Smooth muscle cell (in vitro differentiated cells): ENCODE results near the gene MECR. TPM values are rescaled to one million over a fixed set of nuclear protein-coding genes. Genes with fewer than 3 reads are reported as not detected.
A peak's percentile ranks its signal among the peaks of the same experiment; 100 is the strongest.

Source experiments
- DNase-seq: peaks from one replicate; lab custom pipeline; 2025; ENCODE audit not compliant: unreplicated experiment; lab: John Stamatoyannopoulos, UW
- H2AFZ ChIP-seq: fragments of 200-600 bp; sonication (generic); 2 replicates; pipeline ENCODE4 v1.6.0; 2016; ENCODE audit warnings: antibody characterized with exemption, low read depth, mild to moderate bottlenecking
- H3F3A ChIP-seq: fragments of 200-600 bp; sonication (generic); 2 replicates; pipeline ENCODE4 v1.6.0; 2017; ENCODE audit warnings: antibody characterized with exemption, low read depth
- H3K27ac ChIP-seq: fragments of 200-600 bp; sonication (generic); 2 replicates; pipeline ENCODE4 v1.5.1; 2016; ENCODE audit warnings: low read depth, mild to moderate bottlenecking
- H3K27me3 ChIP-seq: fragments of 200-600 bp; sonication (generic); 2 replicates; pipeline ENCODE4 v1.6.1; 2016; ENCODE audit warnings: low read depth, mild to moderate bottlenecking
- H3K36me3 ChIP-seq: fragments of 200-600 bp; sonication (generic); 2 replicates; pipeline ENCODE4 v1.5.1; 2016; ENCODE audit warnings: low read depth
- H3K4me1 ChIP-seq: fragments of 200-600 bp; sonication (generic); 2 replicates; pipeline ENCODE4 v1.5.1; 2016; ENCODE audit warnings: low read depth
- H3K4me2 ChIP-seq: fragments of 200-600 bp; sonication (generic); 2 replicates; pipeline ENCODE4 v1.6.0; 2016; ENCODE audit warnings: mild to moderate bottlenecking
- H3K4me3 ChIP-seq: fragments of 200-600 bp; sonication (generic); 2 replicates; pipeline ENCODE4 v1.5.1; 2016; ENCODE audit warnings: mild to moderate bottlenecking
- H3K79me2 ChIP-seq: fragments of 200-600 bp; sonication (generic); 2 replicates; pipeline ENCODE4 v1.6.0; 2016; ENCODE audit warnings: low read depth, mild to moderate bottlenecking
- H3K9ac ChIP-seq: fragments of 200-600 bp; sonication (generic); 2 replicates; pipeline ENCODE4 v1.6.0; 2016; ENCODE audit warnings: low read depth
- H3K9me3 ChIP-seq: fragments of 200-600 bp; sonication (generic); replicated peaks from 2 replicates; pipeline ENCODE4 v1.5.1; 2016; ENCODE audit warnings: low read depth
- H4K20me1 ChIP-seq: fragments of 200-600 bp; sonication (generic); 2 replicates; pipeline ENCODE4 v1.6.0; 2016; ENCODE audit warnings: low read depth
- WGBS: methylation state at CpG from one replicate; pipeline ENCODE4 v1.1.7; 2016; ENCODE audit warnings: low lambda C conversion rate; 5-methylcytosine and 5-hydroxymethylcytosine counted together
- polyA plus RNA-seq: library from polyadenylated mRNA; unstranded; fragments of >200 nt; fragmentation: Nextera tagmentation; extraction: Ambion mirVana; gene quantifications from 2 replicates; pipeline ENCODE4 v1.2.1, GENCODE V29; 2016
- total RNA-seq: library from RNA; depleted of rRNA; stranded (reverse); fragments of >200 nt; gene quantifications from 2 replicates; pipeline ENCODE4 v1.2.3, GENCODE V29; 2014
- TF ChIP-seq, protein P1 (sequence below): fragments of 200-600 bp; sonication (generic); IDR thresholded peaks from 2 replicates; pipeline ENCODE4 v1.5.1; 2017; ENCODE audit warnings: borderline replicate concordance, mild to moderate bottlenecking, antibody characterized with exemption; ENCODE audit not compliant: insufficient read depth, poor library complexity, severe bottlenecking

The MECR gene
- total and polyA plus RNA-seq, 2 experiments from 2014 or later, result 11.6 to 43.8 TPM

DNA sequence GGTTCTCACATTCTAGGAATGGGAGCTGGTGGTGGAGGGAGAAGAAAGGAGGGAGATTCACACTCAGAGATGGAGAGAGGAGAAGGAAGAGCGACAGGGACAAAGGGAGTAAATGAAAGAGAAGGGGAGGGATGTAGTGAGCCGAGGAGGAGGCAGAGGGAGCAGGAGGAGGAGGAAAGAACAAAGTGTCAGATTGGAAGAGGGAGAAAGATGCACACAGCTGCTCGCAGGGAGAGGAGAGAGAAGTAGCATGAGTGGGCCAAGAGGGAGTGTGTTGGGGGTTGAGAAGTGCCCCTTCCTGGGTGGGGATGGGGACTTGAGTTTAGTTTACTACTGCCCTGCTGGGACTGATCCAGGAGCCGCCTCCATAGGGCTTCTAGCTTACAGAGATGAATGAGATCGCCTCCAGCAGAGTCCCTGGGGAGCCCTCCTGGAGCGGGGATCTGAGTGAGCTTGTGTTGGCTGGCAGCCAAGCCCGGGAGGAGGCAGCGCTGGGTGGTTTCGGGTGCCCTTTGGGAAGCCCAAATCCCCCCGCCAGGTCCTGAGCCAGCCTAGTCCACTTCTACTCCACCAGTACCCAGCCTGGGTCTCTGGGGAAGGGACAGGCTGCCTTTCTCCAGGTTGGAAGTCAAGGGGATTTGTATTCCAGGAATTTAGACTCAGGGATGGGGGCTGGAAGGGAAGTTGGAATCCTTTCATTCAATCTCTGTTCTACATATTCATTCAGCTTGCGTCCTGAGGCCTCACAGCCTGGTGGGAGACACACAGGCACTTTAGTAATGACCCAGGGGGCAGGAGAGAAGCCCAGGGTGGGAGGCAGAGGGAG is 26.5 kb upstream of the MECR start:
- no peak for DNase-seq
- Histone ChIP-seq H3K4me2 (peak overlapping the region; percentile 72), H3K9me3 (no peaks in the 10 kb centered on the region), H3K36me3 (no peaks in the 10 kb centered on the region), H3F3A (no peaks in the 10 kb centered on the region), H3K4me1 (peaks cover 28% of the 10 kb centered on the region), H3K79me2 (peaks cover 19% of the 10 kb centered on the region), H3K9ac (no peak overlapping the region), H4K20me1 (no peaks in the 10 kb centered on the region), H3K27me3 (no peaks in the 10 kb centered on the region), H2AFZ (no peak overlapping the region), H3K4me3 (no peak overlapping the region), H3K27ac (peak overlapping the region; percentile 24)
- 51% methylated on average over 10 of the region's 11 CpGs for WGBS
- TF ChIP-seq, protein P1, sequence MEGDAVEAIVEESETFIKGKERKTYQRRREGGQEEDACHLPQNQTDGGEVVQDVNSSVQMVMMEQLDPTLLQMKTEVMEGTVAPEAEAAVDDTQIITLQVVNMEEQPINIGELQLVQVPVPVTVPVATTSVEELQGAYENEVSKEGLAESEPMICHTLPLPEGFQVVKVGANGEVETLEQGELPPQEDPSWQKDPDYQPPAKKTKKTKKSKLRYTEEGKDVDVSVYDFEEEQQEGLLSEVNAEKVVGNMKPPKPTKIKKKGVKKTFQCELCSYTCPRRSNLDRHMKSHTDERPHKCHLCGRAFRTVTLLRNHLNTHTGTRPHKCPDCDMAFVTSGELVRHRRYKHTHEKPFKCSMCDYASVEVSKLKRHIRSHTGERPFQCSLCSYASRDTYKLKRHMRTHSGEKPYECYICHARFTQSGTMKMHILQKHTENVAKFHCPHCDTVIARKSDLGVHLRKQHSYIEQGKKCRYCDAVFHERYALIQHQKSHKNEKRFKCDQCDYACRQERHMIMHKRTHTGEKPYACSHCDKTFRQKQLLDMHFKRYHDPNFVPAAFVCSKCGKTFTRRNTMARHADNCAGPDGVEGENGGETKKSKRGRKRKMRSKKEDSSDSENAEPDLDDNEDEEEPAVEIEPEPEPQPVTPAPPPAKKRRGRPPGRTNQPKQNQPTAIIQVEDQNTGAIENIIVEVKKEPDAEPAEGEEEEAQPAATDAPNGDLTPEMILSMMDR, result no peak

DNA sequence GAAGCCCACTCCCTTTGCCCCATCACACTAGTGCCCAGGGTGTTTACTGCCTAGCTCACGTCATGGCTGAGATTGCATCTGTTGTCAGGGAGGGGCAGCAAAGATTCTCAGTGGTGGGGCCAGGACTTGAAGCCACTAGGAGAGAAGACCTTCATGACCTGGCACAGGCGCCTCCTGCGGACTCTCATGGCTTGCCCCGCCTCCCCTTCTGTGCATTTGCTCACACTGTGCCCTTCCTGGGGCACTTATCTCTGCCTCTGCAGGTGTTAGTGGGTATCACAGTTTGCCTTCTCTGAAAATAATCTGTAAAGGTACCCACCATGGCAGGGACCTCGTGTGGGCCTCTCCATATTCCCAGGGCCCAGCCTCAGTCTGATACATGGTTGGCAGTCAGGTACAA is 25.7 kb upstream of the MECR start:
- Histone ChIP-seq H3K4me1 (peaks cover 28% of the 10 kb centered on the region), H3K4me3 (no peak overlapping the region), H3K9ac (no peak overlapping the region), H3F3A (no peaks in the 10 kb centered on the region), H3K27me3 (no peaks in the 10 kb centered on the region), H3K79me2 (peaks cover 26% of the 10 kb centered on the region), H2AFZ (no peak overlapping the region), H3K27ac (no peak overlapping the region), H4K20me1 (no peaks in the 10 kb centered on the region), H3K9me3 (no peaks in the 10 kb centered on the region), H3K4me2 (peak overlapping the region; percentile 72), H3K36me3 (no peaks in the 10 kb centered on the region)
- no peak for DNase-seq
- WGBS, result 91% methylated on average over 5 of the region's 5 CpGs
- TF ChIP-seq, protein P1, result no peak

DNA sequence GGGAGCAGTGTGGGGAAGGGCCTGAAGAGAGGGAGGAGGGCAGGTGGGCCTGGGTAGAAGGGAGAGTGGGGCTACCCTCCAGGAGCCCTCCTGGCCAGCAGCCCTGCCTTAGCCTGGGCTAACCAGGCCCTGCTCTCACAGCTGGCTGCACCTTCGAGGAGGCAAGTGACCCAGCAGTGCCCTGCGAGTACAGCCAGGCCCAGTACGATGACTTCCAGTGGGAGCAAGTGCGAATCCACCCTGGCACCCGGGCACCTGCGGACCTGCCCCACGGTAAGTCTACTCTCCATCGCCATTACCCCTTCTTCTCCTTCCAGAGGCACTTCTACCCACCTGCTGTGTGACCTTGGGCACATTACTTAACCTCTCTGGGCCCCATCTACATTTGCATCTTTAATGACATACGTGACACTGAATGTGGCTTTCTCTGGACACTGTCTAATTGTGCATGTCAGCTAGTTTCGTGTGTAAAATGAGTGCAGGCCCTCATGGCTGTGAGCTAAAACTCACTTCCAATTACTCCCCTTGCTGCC is 24.5 kb upstream of the MECR start:
- no peaks in the 10 kb centered on the region for H3K27me3 ChIP-seq
- no peaks in the 10 kb centered on the region for H4K20me1 ChIP-seq
- no peaks in the 10 kb centered on the region for H3K9me3 ChIP-seq
- DNase-seq, result no peak
- H3K4me2 ChIP-seq, result no peak overlapping the region
- H3K27ac ChIP-seq, result no peak overlapping the region
- no peaks in the 10 kb centered on the region for H3K36me3 ChIP-seq
- H2AFZ ChIP-seq, result no peak overlapping the region
- H3F3A ChIP-seq, result no peaks in the 10 kb centered on the region
- no peak overlapping the region for H3K4me3 ChIP-seq
- 98% methylated on average over 10 of the region's 10 CpGs for WGBS
- peaks cover 38% of the 10 kb centered on the region for H3K79me2 ChIP-seq
- peaks cover 32% of the 10 kb centered on the region for H3K4me1 ChIP-seq
- H3K9ac ChIP-seq, result no peak overlapping the region
- TF ChIP-seq, protein P1, result no peak
